GM21381 (cell line): ENCODE results near the gene CRACR2A.

Source experiments
- ATAC-seq: cut with Tn5 transposase; IDR thresholded peaks from one replicate; pipeline ENCODE4 v1.9.1; 2021; ENCODE audit warnings: mild to moderate bottlenecking, moderate library complexity; ENCODE audit not compliant: unreplicated experiment

The CRACR2A gene

DNA sequence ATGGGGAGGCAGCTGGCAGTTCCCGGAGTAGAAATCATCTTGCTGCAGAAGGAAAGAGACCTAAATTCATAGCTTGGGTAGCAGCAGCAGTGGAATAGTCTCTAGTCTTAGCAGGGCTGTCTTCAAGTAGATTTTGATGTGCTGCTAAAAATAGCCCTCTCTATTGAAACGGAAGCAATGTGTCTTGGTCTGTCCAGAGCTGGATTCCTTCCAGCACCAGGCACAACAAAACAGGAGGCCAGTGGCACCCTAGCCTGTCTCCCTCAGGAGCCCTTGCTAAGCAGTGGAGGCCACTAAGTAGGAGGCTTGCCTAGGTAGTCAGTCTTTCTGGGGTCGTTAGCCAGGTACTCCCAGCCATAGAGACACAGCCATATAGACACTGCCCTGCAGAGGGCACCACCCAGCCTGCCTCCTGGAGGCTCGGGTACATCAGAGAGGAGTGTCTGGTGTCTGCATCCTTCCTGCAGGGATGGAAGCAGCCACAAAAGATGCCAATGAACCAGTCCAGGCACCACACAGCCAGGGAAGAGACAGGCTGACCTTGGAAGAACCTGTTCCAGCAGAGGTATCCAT, 97.5 kb downstream of the CRACR2A start:
- no peak for ATAC-seq

DNA sequence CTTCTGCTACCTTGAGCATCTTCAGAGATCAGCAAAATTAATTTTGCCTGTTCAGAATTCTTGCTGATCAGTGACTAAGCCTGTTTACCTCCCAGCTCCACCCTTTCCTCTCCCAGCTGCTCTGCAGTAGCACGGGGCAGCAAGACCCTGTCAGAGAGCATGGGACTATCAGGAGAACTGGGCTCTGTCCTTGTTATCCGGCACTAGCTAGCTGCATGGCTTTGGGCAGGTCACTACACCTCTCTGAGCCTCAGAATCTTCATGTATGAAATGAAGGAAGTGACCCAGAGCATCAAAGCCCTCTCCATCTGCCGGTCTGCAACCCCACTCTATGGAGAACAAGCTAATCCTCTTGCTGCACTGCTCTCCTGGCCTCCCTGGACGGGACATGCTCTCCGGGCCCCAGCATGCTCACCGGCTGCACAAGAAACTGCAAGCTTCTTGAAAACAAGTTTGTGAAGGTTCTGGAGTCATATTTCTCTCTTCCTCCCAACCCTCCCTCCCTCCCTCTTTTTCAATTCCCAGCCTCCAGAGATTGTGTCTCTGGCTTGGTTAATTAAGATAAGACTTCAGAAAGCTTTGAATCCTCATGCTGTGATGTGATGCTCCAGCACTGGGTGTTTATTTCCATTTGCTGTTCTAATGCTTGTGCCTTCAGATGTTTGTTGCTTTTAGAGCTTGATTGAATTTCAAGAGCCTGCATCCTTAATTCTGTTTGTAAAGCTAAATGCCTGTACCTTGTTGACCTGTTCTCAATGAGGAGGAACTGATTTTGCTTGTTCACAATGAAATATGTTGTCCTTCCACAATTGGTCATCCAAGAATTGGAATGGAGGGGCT, 101.1 kb downstream of the CRACR2A start:
- no peak for ATAC-seq

DNA sequence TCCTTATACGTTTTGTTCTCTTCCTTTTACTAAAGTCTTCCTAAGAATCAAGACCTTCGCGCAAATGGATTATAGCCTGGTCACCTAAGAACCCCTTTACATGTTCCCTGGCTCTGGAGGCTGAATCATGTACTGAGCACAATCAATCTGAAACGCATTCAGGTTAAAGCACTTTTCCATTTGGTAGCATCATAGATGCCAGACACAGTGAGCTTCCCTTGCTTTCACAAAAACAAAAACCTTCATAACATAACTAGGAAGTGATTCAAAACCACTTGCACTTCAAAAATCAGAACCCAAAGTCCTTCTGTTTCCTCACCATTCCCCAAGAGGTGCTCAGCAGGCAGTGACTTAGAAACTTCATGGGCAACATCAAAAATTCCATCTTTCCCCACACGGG, 105.4 kb downstream of the CRACR2A start:
- ATAC-seq: no peak

DNA sequence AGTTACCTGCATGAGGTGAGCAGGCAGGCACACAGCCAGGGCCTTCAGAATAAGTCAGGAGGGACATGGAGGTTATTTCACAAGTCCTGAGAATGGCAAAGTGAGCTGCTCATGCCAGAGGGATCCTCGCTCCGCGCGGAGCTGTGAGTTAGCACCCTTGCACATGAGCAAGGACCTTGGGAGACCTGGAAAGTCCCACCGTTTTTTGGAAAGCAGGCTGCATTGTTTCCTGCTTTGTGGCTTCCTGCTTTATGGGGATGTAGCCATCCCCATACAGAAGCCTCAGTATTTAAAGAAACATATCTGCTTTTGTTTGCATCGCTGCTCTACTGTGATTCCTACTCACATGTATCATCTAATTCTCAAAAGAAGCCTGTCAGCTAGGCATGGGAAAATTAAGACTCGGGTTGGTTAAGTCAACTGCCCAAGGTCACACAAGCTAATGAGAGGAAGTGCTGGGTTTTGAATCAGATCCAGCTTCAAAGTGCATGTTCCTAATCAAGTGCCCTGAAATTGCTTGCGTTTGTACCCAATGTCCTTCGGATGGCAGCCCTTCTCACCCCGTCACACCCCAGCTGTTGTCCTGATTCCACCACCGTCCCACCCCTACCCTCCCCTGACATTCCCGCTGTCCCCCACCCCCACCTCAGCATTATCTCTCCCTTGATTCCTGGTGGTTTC, 106.2 kb downstream of the CRACR2A start:
- no peak for ATAC-seq

DNA sequence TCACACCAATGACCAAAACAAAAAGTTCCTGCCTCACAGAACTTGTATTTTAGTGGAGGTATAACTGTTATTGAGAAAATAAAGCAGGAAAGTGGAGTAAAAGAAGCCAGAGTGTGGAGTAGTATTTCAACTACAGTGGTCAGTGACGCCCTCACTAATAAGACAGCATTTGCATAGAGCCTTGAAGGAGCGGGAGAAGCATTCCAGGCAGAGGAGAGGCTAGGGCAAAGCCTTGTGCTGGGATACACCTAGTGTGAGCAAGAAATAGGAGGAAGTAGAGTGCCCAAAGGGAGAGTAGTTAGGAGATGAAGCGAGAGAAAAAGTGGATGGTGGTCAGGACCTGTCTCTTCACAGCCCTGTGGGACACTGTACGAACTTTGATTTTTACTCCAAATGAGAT, 107.8 kb downstream of the CRACR2A start:
- ATAC-seq: no peak

DNA sequence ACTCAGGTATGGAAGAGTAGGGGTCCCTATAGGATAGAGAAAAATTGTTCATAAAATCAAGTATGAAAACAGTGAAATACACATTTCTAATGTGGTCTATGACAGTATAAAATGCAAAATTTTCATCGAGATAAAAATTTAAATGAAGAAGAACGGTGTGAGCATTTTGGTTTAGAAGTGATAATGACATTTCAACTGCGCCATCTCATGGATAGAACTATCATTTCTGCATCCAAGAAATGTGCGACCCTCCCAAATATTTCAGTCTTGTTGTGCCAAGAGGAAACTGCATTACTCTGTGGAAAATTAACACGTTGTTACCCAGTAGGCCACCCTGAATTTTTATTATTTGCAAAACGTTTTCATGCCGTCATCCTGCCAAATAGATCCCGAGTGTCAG, 108.8 kb downstream of the CRACR2A start:
- ATAC-seq: no peak

DNA sequence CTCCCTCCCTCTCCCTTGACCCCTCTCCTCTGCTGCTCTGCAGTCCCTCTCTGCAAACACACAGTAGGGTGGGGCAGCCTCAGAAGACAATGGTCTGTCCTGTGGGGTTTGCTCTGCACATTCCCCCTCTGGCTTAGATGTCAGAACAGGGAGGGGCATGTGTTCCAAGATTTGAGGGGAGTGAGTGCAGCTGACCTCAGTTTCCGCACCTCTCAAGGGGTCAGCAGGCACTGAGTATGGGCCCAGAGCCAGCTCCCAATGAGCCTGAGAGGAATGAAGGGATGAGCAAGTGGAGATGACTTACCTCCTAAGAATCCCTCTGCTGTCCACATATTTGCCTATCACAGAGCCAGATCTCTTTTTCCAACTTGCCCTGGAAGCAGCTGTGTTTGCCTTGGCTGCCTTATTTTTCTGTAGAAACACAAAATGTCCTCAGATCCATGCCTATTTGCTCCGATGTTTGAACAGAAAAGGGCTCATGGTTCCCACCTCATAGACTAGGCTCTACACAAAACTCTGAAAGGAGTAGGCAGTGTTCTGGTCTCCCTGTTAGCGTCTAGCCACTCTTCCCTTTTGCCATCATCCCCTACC, 111.4 kb downstream of the CRACR2A start:
- no peak for ATAC-seq

DNA sequence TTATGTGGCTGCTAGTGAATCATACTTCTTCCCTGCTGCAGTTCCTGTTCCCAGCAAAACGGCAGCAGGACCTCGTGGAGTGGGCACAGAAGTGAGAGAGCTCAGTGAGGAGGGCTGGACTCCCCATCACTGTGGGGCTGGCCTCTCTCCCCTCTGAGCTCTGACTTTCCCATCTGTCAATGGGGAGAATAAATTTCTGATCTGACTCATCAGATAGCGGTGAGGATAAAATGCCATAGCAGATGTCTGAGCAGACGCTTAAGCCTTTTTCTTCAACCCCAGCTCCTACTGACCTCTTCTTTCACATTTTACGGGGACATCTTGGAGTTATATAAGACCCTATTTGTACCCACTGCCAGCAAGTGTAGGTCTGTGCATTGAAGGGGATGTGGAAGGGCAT, 116.6 kb downstream of the CRACR2A start:
- ATAC-seq: no peak

DNA sequence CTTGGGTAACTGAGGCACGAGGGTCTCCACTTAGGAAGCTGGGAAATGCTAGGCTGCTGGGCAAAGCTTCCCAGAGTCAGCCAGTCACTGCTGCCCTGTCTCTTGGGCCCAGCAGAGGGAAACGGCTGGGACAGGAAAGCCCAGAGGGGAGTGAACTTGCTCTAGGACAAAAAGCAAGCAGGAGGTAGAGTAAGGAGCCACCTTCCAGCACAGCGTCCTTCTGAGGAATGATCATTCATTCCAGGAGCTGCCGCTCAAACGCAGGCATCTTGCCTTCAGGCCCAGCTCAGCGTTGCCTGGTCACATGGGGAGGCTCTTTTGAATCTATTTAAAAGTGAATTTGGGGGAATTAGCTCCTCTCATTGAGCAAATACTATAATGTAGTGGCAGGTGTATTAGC, 118.6 kb downstream of the CRACR2A start:
- ATAC-seq: no peak

DNA sequence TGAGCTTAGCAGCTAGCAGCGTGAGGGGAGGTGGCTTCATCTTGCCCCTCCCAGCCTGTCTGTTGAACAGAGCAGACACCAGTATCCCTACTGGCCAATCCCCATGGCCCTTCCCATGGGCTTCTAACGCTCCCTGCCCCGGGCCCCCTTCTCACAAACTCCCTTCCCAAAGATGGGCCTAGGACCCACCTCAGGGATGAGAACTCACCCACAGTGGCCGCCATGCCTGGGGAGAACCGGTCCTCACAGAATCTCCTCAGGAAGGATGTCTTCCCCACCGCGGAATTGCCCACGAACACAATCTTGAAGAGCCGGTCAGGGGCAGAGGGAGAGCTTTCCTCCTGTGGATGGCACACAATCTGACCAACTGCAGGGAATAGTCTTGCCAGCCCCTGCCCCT, 119.5 kb downstream of the CRACR2A start:
- ATAC-seq: no peak

DNA sequence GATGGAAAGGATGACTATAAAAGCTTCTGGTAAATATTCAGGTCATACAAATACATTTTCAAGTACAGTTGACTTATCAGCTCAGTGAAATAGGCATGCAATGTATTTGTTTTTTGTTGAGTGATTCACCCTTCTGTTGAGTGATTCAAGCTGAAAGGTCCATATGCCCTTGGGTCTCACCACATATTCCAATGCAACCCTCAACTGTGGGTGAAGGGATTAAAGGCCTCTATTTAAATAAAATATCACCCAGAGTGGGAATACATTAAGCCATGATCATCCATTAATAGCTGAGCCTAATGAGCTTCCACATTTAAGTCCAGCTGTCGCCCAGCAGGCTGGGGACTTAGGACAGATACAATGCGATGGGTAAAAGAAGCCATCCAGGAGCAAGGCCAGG, 120.2 kb downstream of the CRACR2A start:
- ATAC-seq: no peak

DNA sequence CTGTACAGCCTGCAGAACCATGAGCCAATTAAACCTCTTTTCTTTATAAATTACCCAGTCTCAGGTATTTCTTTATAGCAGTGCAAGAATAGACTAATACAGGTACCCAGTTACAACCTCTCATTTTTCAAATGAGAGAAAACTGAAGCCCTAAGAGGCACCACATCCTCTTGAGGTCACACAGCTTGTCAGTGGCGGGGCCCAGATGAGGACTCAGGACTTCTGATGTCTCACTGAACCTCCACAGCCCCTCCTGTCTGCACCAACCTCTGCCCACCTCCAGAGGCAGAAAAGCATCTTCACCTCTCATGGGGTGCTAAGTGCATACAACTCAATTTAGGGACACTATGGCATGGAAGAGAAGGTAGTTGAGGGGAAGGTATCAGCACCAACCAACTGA, 120.7 kb downstream of the CRACR2A start:
- no peak for ATAC-seq

DNA sequence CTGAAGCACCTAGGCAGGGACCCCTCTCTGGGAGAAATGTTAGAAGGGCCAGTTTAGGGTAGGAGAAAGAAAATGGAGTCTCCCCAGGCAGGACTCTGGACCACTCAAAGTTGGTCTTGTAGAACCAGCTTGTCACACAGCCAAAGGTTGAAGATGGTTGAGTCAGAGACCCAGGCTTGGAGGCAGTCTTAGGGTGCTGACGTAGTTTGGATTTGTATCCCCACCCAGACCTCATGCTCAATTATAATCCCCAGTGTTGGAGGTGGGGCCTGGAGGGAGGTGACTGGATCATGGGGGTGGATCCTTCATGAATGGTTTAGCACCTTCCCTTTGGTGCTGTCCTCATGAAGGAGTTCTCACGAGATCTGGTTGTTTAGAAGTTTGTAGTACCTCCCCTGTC, 121.2 kb downstream of the CRACR2A start:
- no peak for ATAC-seq

DNA sequence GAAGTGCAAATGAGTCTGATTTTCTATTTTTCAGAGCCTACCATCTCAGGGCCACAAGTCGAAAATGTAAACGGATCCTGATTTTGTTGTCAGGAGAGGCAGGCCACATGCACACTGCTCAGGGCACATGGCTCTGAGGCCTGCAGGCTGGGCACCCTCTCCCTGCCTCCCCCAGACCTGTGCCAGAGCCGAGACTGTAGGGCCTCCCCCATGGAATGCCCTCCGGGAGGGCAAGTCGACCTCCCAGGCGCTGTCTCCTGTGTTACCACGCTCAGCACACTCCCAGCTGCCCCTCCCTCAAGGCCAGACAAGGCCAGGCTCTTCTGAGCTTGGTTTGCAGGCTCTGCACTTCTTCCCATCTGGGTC, 121.7 kb downstream of the CRACR2A start:
- no peak for ATAC-seq

DNA sequence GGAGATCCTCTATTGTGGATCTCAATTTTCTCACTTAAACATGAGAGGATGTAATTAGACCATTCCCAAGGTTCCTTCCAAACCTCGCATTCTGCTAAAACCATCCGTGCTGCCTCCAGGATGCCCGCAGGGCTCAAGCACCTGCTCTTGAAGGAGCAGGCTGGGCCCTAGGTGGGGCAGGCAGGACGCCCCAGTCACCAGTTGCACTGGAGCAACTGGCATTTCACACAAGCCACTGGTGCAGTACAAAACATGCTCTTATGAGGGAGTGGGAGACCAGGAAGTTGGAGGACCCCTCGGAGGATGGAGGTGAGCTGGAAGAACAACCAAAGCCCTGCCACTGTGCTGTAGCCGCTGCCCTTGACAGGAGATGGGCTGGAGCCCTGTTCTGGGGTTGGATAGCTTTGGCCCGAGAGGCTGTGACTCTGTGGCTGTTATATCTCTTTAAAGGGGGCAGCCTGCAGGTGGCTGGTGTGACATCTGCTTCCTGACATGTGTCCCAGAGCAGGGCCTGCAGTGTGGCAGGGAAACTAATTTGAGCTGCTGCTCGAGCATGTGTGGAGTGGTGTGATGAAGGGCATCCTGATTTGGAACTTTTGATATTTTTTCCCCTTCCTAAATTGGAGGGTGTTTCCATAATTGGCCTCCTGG, 122.2 kb downstream of the CRACR2A start:
- no peak for ATAC-seq

DNA sequence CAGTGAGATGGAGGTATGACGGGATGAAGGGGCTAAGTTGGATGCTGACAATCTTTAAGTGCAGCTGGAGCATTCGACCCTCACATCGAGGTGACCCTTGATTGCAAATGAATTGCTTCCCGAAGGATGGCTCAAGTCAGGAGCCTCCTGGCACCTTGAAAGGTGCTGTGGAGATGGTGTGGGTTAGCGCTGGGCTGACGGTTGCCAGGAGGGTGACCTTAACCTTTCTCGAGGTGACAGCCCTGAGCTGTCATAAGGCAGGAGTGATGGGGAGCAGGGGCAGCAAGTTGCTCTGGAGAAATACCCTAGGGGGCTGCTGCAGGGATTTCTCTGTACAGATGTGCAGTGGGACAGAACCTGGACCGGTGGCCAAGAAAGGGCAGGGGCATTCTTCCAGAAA, 122.8 kb downstream of the CRACR2A start:
- ATAC-seq: no peak

DNA sequence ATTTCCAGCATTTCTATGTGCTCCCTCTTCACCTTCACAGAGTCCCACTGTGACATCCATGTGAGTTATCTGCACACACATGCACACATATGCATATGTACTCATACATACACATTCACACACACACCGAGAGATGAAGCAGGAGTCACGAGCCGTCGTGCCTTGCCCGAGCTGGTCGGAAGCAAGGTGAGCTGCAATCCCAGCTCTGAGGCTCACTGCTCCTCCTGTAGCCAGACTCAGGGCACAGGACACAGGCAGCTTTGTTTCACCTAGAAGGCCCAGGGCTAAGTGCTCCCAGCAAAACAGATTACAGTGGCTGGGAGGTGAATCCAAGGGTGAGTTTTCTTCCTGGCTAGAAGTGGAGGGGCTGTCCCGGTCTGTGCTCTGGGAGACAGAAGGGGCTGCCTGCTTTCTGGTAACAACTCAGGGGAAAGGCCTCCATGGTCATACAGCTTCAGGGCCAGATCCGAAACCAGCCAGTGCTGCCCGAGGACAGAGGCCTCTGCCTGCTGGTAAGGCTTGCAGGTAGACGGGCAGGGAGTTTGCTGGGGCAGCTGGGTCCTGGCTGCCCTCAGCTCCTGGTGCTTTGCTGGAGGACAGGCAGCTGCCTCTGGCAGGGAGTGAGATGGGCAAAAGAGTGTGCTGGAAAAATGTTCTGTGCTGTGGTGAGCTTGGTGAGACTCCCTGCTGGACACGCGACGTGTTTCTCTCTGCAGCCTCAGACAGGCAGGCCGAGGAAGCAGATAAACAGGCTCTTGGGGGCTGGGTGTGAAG, 123.7 kb downstream of the CRACR2A start:
- no peak for ATAC-seq

DNA sequence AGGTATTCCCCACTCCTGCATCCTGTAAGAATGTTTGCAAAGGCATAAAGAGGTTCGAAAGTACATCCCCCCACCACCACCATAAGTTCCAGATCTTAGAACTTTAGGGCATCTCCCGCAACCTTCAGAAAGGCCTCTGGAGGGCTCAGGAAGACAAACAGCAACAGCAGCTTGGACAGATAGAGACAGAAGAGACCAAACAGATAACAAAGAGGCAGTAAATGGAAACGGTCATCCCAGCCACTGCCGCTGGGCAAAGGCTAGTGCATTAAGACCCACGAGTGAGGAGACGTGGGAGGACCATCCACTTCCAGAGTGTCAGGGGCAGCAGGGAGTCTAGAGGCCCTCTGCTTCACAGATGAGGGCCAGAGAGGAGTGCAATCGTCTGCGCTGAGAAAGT, 124.3 kb downstream of the CRACR2A start:
- ATAC-seq: no peak

DNA sequence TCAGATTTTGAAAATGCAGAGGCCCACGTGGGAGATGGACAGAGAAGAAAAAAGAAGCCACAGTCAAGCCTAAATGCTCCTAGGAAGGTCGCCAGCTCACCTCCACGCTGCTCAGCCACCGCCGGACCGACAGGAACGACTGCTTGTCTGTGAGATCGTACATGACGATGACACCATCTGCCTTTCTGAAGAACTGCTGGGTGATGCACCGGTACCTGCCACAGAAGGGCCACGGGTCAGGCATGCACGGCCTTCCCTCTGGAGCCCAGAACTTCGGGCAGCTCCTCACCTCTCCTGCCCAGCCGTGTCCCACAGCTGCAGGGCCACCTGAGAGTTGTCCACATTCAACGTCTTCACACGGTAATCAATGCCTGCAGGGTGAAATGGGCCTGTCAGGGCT, 125.6 kb downstream of the CRACR2A start:
- ATAC-seq: no peak

DNA sequence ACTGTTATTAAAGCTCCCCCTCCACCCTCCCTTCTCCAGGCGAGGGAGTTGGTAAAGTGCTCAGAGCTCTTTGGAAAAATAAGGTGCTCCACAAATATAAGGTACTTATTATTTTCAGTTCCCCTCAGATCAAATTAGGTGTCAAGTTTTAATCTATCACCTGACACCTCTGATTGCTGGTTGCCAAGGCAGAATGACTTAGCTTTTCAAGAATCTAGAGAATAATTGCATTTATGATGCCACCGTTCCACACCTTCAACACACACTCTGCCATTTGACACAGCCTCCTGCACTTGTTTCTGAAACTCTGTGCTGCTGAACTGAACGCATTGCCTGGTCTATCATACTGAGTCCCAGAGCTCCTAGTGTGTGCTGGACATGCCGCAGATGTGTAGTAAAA, 128.6 kb downstream of the CRACR2A start:
- ATAC-seq: no peak
